ENCODE data around the gene PTPRK. TPM values are rescaled to one million over a fixed set of nuclear protein-coding genes. Genes with fewer than 3 reads are reported as not detected.

The PTPRK gene
- total and polyA plus RNA-seq, 12 donors = 3.2 to 22.4 (median 15.0) TPM

DNA sequence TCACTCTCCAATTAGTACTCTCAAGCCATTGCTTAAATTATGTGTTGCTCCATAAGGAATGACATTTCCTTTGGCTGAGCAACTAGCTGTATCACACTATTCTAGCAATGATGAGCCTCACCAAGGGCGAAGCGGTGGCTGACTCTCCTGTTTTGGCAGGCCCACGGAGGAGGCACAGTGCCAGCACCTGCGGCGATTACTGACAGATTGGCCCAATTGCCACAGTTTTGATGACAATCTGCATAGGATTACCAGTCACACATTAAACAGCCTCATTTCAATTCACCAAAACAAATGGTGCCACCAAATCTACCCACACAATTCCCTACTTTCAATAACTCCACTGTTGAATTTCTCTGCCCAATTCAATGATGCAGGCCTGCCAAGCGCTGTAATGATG, 286.9 kb downstream of the PTPRK start:
- H3K4me3 ChIP-seq = no peak overlapping the region
- no peak for DNase-seq
- no peaks in the 10 kb centered on the region for H3K9me3 ChIP-seq (replicated peaks in 1 of 3)
- WGBS, 4 donors = 92 to 95% (median 93%) methylated on average over 6 of the region's 6 CpGs
- H3K27me3 ChIP-seq = no peaks in the 10 kb centered on the region
- TF ChIP-seq POLR2A (IDR thresholded peaks at IDR 0.05) = no peak
- TF ChIP-seq, protein P1, sequence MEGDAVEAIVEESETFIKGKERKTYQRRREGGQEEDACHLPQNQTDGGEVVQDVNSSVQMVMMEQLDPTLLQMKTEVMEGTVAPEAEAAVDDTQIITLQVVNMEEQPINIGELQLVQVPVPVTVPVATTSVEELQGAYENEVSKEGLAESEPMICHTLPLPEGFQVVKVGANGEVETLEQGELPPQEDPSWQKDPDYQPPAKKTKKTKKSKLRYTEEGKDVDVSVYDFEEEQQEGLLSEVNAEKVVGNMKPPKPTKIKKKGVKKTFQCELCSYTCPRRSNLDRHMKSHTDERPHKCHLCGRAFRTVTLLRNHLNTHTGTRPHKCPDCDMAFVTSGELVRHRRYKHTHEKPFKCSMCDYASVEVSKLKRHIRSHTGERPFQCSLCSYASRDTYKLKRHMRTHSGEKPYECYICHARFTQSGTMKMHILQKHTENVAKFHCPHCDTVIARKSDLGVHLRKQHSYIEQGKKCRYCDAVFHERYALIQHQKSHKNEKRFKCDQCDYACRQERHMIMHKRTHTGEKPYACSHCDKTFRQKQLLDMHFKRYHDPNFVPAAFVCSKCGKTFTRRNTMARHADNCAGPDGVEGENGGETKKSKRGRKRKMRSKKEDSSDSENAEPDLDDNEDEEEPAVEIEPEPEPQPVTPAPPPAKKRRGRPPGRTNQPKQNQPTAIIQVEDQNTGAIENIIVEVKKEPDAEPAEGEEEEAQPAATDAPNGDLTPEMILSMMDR (IDR thresholded peaks at IDR 0.05) = no peak
- no peaks in the 10 kb centered on the region for H3K36me3 ChIP-seq (replicated peaks in 1 of 2)
- no peak overlapping the region for H3K27ac ChIP-seq
- intact Hi-C loops (cut with DNase I) = no loop called here
- no peaks in the 10 kb centered on the region for H3K4me1 ChIP-seq (replicated peaks in 1 of 2)

DNA sequence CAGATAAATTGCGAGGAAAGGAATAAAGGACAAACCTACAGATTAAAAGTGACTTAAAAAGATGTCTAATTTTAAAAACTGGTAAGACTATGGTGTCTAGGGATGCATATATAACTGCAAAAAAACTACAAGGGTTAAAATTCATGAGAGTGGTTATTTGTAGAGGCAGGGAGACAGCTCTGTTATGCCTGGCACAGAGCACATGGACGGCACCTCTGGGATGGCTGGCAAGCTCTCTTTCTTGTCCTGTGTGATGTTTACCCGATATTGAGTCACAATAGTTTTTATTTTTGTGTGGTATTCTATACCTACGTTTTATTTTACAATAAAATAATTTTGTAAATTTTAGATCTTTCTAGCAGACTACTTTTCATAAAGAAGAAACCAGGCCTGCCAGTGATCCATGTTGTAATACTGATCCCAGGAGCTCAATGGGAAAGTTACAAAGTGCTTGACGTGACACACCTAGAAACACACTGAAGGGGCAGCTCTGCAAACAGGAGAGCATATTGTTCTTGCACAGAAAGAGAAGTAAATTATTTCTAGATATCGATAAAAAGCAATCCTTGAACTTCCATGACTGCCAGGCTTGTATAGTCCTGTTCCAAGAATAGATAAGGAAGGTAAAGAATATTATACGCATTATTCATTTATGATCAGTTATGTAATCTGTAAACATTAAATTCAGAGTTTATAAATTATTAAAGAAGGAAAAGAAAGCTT, 290.0 kb downstream of the PTPRK start:
- no peak for TF ChIP-seq POLR2A (IDR thresholded peaks at IDR 0.05)
- TF ChIP-seq, protein P1 (IDR thresholded peaks at IDR 0.05) = no peak
- no peaks in the 10 kb centered on the region for H3K9me3 ChIP-seq (replicated peaks in 1 of 3)
- DNase-seq = no peak
- 85 to 92% (median 90%) methylated on average over 7 of the region's 7 CpGs for WGBS, 4 donors
- no peak overlapping the region for H3K27ac ChIP-seq
- no peak overlapping the region for H3K4me3 ChIP-seq
- no peaks in the 10 kb centered on the region for H3K27me3 ChIP-seq
- no peaks in the 10 kb centered on the region for H3K4me1 ChIP-seq (replicated peaks in 1 of 2)
- intact Hi-C loops (cut with DNase I) = no loop called here
- no peaks in the 10 kb centered on the region for H3K36me3 ChIP-seq (replicated peaks in 1 of 2)

- H3K27ac ChIP-seq = no peak overlapping the region
- no peaks in the 10 kb centered on the region for H3K9me3 ChIP-seq (replicated peaks in 1 of 3)
- H3K27me3 ChIP-seq = no peaks in the 10 kb centered on the region
- no peaks in the 10 kb centered on the region for H3K36me3 ChIP-seq (replicated peaks in 1 of 2)
- no peak overlapping the region for H3K4me3 ChIP-seq
- H3K4me1 ChIP-seq (replicated peaks in 1 of 2) = no peaks in the 10 kb centered on the region
- no peak for DNase-seq
- TF ChIP-seq, protein P1 (IDR thresholded peaks at IDR 0.05) = no peak
- TF ChIP-seq POLR2A (IDR thresholded peaks at IDR 0.05) = no peak
- intact Hi-C loops (cut with DNase I) = no loop called here
Observed at GRCh38 chr6:128225612-128226011, 294.8 kb downstream of the PTPRK start.

DNA sequence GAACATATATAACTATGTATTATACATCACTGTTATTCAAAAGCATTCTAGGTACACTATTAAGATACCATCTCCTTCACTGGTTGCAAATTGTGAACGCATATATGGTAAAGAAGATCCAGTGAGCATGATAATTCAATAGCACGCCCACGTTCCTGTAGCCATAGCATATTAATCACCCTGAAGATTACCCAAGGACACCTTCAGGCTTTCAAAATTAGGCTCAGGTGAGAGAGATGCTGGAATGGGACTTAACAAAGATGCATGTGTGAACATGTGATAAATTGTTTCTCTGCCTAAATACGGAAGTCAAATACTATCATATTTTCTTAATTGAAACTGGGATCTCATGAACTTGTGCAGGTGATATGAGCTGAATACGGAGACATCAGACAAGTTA, 303.5 kb downstream of the PTPRK start:
- H3K36me3 ChIP-seq (replicated peaks in 1 of 2) = no peaks in the 10 kb centered on the region
- no peak for TF ChIP-seq POLR2A (IDR thresholded peaks at IDR 0.05)
- TF ChIP-seq, protein P1 (IDR thresholded peaks at IDR 0.05) = no peak
- no peaks in the 10 kb centered on the region for H3K27me3 ChIP-seq
- H3K27ac ChIP-seq = no peak overlapping the region
- no peak overlapping the region for H3K4me3 ChIP-seq
- H3K4me1 ChIP-seq (replicated peaks in 1 of 2) = no peaks in the 10 kb centered on the region
- DNase-seq = no peak
- 93 to 98% (median 96%) methylated on average over 5 of the region's 5 CpGs for WGBS, 4 donors
- no peaks in the 10 kb centered on the region for H3K9me3 ChIP-seq (replicated peaks in 1 of 3)
- intact Hi-C loops (cut with DNase I) = no loop called here
